DMS114 treated with DMSO at 0.1 percent for 48 hours (cell line): Measurements from ENCODE around the gene TPRG1.

Source experiments
- DNase-seq: peaks from one replicate; lab custom pipeline; 2025; ENCODE audit not compliant: unreplicated experiment; lab: John Stamatoyannopoulos, UW

TPRG1 gene

DNA sequence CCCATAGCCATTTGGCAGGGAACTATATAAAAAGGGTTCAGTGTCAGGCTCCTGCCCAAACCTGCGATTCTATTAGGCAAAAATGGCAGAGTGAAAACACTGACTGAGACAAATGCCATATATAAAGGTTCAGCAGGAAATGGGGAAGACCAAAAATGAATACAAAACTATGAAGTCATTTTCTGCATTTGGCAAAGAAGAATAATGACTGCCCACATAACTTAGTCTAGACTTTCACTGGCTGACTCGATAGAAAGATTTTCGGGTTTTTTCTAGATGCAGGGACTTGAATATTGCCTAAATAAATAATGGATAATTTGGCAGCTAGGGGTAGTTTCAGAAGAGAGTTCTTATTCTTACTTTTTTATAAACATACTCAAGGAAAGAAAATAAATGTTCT lies 178.0 kb downstream of the TPRG1 start:
- no peak for DNase-seq

DNA sequence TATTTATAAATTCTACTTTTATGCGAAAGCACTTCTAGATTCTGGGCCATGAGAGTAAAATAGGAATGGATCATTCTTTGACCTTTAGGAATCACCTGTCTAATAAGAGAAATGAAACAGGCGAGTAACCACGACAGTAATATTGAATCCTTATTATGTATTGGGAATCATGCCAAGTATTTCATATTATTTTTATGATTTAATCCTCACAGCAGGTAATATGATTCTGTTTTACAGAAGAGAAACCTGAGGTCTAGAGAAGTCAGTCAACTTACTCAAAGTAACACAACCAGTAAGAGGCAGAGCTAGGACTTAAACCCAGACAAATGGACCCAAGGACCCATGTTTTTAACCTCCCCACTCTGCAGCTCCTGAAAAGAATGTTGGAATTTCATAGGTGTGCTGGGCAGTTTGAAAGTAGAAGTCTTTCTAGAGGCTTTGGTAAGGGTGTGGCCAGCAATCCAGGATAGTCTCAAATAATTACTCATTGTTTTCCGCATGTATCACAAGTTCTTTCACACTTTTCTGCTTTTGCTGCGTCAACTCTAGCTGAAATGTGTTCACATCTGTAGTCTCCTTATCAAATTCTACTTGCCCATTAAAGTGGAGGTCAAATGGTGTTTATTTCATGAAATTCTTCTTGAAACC lies 181.7 kb downstream of the TPRG1 start:
- DNase-seq, result no peak

DNA sequence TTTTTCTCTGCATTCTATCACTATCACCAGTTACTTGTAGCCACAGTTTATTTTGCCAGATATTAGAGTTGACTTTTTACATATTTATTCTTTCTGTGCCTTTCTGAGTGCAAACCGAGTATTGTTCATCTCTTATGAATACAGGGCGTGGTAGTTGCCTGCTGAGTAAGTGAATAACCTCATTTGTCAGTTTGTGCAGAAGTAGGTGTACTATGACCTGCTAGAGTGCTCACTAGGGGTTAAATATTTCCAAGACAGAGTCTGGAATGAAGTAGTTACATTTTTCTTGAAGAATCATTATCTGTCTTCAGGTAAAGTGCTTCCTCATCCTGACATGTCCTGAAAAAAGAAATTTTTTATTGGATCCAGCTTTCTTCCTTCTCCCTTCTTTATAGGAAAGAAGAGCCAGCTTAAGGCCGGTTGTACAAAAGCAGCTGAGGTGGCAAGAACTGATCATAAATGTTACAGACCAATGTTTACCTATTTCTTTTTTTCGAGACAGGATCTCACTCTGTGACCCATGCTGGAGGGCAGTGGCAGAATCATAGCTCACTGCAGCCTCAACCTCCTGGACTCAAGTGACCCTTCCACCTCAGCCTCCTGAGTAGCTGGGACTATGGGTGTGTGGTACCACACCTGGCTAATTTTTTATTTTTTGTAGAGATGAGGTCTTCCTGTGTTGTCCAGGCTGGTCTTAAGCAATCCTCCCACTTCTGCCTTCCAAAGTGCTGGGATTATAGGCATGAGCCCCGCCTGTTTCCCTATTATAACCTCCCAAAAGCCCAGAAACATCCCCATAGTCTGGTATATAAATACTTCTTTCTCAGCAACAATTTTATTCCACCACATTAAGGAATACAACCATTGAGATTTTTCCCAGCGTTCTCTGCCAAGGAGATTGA lies 182.5 kb downstream of the TPRG1 start:
- DNase-seq, result no peak

DNA sequence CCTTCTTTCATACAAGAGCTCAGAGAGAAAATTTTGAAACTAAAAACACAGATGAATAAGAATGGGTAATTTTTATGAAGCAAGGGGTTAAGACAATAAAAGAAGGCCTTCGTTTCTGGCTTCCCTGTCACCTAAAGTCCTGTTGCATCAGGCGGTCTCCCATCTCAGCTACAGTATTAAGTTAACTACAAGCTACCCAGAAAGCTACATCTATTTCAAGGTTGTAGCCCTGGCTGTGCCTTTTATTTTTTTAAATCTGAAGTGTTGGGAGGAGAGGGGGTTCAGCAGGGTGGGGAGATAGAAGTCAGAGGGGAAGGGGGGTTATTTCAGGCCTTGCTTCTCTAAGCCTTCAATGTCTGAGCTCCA lies 183.3 kb downstream of the TPRG1 start:
- DNase-seq, result no peak

DNA sequence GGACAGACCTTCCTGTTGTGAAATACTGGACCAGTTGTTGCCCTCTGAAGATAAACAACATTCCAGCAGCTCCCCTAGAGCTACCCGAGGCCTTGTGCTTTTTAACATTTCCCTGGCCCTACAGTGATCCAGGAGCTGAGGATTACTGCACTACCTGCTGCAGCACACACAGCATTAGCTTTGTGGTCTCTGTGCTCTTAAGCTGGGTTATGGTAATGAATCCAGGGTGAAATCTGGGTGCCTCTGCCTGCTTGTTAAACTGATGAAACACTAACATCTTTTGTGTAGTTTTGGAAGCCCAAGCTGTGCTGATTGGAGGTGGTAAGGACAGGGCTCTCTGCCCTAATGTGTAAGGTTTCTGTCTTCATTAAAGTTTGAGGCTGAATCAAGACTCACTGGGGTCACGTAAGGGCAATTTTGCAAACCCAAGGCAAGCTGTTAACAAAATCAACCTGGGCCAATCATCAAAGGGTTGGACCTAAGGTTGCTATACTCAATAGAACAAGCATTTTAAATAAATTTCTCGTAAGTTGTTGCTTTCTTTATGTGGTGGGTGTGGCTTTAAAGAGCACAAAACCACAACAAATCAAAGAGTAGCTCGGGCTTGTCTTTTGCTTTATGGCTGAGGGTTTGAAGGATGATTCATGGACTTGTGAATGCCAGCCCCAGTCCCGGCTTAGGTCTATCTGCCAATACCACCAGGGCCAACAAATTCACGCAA lies 183.9 kb downstream of the TPRG1 start:
- DNase-seq, result no peak

DNA sequence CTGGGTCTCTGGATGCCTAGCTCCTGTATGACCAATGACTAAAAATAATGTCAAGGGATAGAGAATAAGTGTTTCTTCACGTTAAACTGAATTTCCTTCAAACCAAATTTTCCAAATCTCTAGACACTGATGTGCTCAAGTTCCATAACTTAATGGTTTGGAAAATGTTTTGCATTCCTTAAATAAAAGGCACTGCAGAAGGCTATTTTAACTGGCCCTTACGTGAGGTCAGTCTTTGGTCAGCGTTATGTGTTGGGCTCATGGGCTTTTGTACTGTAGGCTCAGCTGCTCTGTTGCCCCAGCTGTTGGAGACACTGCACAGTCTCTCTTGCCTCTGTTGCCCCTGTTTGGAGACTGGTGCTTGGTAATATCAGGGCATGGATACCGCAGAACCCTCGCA lies 188.5 kb downstream of the TPRG1 start:
- no peak for DNase-seq

DNA sequence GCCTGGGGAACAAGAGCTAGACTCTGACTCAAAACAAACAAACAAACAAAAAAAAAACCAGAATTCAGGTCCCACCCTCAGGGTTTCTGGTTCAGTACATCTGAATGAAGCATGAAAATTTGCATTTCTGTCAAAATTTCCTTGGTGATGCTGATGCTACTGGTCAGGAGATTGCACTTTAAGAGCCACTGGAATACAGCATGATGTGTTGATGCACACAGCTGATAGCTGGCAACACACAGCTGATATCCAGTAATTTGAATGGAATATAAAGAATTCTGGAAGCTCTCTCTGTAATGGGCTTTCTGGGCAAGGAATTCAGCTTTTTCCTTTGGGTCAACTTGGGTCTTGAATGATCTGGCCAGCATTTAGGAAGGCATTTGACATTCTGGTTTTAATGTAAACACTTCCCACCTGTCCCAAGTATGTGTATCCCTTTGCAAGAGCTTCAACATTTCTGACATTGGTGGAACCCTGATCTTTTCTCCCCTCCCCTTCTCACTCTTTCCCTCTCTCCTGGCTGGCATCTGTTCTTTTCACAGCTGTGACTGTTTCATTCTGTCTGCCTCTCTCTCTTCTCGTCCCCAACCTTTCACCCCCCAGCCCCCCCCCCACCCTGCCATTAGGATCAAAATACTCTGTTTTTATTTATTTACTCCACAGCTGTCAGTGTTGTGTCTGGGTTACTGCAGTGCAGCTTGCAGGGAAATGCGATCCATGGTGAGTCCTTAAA lies 189.5 kb downstream of the TPRG1 start:
- DNase-seq, result no peak

DNA sequence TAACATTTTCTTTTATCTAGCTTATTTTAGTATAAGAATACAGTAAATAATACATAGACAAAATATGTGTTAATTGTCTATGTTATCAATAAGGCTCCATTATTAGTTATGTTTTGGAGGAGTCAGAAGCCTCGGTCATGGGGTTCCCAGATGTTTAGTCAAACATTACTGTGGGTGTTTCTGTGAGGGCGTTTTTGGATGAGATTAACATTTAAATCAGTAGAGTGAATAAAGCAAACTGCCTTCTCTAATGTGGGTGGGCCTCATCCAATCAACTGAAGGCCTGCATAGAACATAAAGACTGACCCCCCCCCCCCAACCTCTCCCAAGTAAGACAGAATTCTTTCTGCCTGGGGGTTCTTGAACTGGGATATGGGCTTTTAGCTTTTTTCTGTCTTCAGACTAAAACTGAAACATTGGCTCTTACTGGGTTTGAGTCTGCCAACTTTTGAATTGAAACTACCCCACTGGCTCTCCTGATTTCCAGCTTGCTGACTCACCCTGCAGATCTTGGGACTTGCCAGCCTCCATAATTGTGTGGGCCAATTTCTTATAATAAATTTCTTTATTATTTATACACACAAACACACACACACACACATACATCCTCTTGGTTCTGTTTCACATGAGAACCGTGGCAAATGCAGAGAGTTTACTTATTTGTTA lies 192.0 kb downstream of the TPRG1 start:
- DNase-seq, result no peak

DNA sequence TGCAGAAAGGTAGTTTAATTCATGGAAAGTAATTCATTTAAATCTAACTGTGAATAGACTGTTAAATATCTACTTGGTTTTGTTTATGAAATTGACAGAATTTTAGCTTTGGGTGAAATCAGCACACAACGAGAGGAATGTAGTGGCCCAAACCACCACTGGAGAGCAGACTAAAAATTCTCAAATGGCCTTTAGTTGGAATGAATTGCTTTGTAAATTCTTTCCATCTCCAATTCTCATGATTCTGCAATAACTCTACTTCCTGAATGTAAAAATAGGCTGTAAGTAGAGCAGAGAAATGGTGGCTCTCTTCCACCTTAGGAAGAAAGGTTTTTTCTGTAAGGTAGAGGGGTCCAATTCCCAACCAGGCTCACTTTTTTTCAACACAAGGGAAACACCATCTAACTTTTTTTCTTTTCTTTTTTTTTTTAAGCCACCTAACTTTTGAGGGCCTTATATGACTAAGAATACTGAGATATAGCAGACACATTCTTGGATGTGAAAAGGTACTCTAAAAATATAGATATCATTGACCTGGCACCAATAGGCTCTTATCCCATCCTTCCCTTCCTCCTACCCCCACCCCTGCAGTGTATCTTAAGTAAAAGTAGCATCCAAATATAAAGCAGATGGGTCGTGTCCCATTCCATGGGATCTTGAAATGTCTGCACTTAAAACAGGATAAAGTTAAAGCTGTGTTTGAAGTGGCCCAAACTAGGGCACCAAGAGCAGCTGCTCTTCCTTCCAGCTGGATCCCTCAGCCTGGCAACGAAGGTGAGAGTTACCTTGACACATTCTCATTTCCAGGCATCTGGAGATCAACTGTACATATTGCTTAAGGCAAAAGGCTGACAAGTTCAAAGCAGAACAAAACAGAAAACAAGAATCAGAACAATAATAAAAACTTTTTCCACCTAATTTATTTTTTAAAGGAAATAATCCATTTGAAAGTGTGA lies 194.1 kb downstream of the TPRG1 start:
- no peak for DNase-seq

DNA sequence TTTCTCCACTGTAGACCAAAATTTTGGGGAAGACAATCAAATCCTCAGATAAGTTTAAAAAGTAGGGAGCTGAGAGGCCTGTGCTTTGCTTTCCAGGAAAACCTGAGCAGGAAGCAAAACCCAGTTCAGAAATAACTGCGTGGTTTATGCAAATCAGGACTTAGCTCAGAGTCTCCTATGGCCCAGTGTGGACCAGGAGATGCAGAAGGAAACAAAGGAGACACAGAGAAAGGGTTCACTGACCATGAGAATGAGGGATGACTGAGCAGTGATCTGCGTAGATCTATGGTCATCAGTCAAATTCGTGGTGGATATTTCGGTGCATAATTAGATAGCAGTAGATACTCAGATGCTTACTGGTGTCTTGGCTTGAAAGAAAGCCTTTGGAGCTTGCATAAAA lies 196.6 kb downstream of the TPRG1 start:
- DNase-seq, result no peak

DNA sequence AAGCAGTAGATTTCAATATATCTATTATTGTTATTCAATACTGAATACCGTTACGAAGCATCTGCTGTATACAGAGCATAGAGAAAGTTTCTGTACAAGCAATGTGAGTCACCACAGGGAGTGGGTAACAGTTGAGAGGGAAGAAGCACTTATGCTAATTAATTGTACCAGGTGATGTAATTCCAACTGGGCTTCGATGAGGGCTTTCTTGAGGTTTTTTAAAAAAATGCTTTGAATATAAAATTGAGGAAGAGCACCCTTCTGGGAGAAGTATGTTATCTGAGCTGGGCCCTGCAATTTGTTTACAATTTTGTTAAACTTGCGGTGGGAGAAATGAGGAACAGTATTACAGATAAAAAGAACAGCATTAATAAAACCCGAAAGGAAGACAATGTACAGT lies 197.9 kb downstream of the TPRG1 start:
- no peak for DNase-seq

DNA sequence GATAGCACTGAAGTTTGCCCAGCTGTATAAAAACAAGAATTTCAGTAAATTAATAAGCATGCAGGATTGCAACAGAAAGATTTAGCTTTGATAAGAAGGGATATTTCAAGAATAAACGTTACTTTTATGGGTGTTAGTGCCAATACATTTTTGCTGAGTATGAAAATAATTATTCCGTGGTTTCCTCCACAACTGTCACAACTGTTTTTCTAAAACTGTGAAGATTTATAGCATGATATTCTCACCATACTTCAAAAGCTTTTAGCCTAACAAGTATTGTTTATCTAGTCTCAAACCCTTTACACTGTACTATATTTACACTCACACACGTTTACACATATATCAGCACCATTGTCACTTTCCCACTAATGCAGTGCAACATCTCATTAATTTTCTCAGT lies 200.5 kb downstream of the TPRG1 start:
- DNase-seq, result no peak
